HG03139 (cell line): ENCODE results near the gene LIFR.
A peak's percentile ranks its signal among the peaks of the same experiment; 100 is the strongest.

Experiments
- ATAC-seq: cut with Tn5 transposase; IDR thresholded peaks from one replicate; pipeline ENCODE4 v1.9.1; 2021; ENCODE audit not compliant: unreplicated experiment

Gene LIFR

GRCh38 chr5:38446029-38446522 is 110.4 kb downstream of the LIFR start:
- ATAC-seq, result no peak

- no peak for ATAC-seq
Observed at GRCh38 chr5:38445374-38446028, 110.9 kb downstream of the LIFR start.

- ATAC-seq, result no peak
Observed at GRCh38 chr5:38443390-38443789, 113.1 kb downstream of the LIFR start.

GRCh38 chr5:38442247-38442573 is 114.2 kb downstream of the LIFR start:
- no peak for ATAC-seq

- peak; percentile 99 for ATAC-seq
Observed at GRCh38 chr5:38441453-38442246, 114.8 kb downstream of the LIFR start.

- ATAC-seq, result no peak
Observed at GRCh38 chr5:38438757-38439156, 117.7 kb downstream of the LIFR start.

- ATAC-seq, result no peak
Observed at GRCh38 chr5:38434966-38435705, 121.3 kb downstream of the LIFR start.

- no peak for ATAC-seq
Observed at GRCh38 chr5:38433160-38433861, 123.1 kb downstream of the LIFR start.

- ATAC-seq, result no peak
Observed at GRCh38 chr5:38431242-38431853, 125.1 kb downstream of the LIFR start.

GRCh38 chr5:38426986-38427950 is 129.2 kb downstream of the LIFR start:
- ATAC-seq, result no peak

- no peak for ATAC-seq
Observed at GRCh38 chr5:38426490-38426889, 130.0 kb downstream of the LIFR start.
